ENCODE data around the gene RPL13A. TPM values are rescaled to one million over a fixed set of nuclear protein-coding genes. Genes with fewer than 3 reads are reported as not detected.

The RPL13A gene
- total RNA-seq, 1 experiment from 2014 or later = 2,726 TPM

GRCh38 chr19:49520705-49521319, 33.4 kb downstream of the RPL13A start:
- Mint-ChIP-seq H3K27ac (ENCODE audit: unreplicated experiment) (no peak overlapping the region), H3K27me3 (ENCODE audit: insufficient read depth, unreplicated experiment) (no peaks in the 10 kb centered on the region), H3K4me1 (ENCODE audit: low read depth, unreplicated experiment) (peaks cover 2% of the 10 kb centered on the region), H3K4me3 (ENCODE audit: unreplicated experiment) (no peak overlapping the region), H3K36me3 (ENCODE audit: insufficient read depth, unreplicated experiment) (peaks cover 40% of the 10 kb centered on the region), H3K9me3 (ENCODE audit: unreplicated experiment) (no peaks in the 10 kb centered on the region)
- Histone ChIP-seq H3K36me3 (ENCODE audit: control insufficient read depth, insufficient read depth, low read length) (peaks cover 4% of the 10 kb centered on the region), H3K4me1 (no peaks in the 10 kb centered on the region), H3K9me3 (no peaks in the 10 kb centered on the region), H3K4me3 (ENCODE audit: low read depth, low read length) (no peak overlapping the region), H3K27me3 (replicated peaks; ENCODE audit: control insufficient read depth, insufficient read depth, low read length) (no peaks in the 10 kb centered on the region)
- TF ChIP-seq CTCF (IDR thresholded peaks at IDR 0.05; ENCODE audit: insufficient read depth in 1 of 2, low read depth in 1 of 2, low read length in 1 of 2, severe bottlenecking in 1 of 2, unreplicated experiment in 1 of 2) = no peak
- no TSS peak for BruUV-seq (replicated peaks)
- intact Hi-C loops (cut with micrococcal nuclease; ENCODE audit: unreplicated experiment) = no loop called here
- POLR2A ChIA-PET = no interaction called here
- no peak for DNase-seq
- CTCF ChIA-PET = interaction anchor here (0.7 to 1.2 kb wide), 2 partner anchors 19 to 49 kb away, joined by 3 read pairs; no protein-coding TSS in a partner anchor

- Mint-ChIP-seq H3K4me3 (ENCODE audit: unreplicated experiment) (no peak overlapping the region), H3K27ac (ENCODE audit: unreplicated experiment) (peak overlapping the region; percentile 51), H3K27me3 (ENCODE audit: insufficient read depth, unreplicated experiment) (no peaks in the 10 kb centered on the region), H3K9me3 (ENCODE audit: unreplicated experiment) (no peaks in the 10 kb centered on the region), H3K36me3 (ENCODE audit: insufficient read depth, unreplicated experiment) (peaks cover 44% of the 10 kb centered on the region), H3K4me1 (ENCODE audit: low read depth, unreplicated experiment) (no peaks in the 10 kb centered on the region)
- no TSS peak for BruUV-seq (replicated peaks)
- Histone ChIP-seq H3K9me3 (no peaks in the 10 kb centered on the region), H3K4me3 (ENCODE audit: low read depth, low read length) (no peak overlapping the region), H3K36me3 (ENCODE audit: control insufficient read depth, insufficient read depth, low read length) (peaks cover 6% of the 10 kb centered on the region), H3K4me1 (no peaks in the 10 kb centered on the region), H3K27me3 (replicated peaks; ENCODE audit: control insufficient read depth, insufficient read depth, low read length) (no peaks in the 10 kb centered on the region)
- CTCF ChIA-PET = no interaction called here
- POLR2A ChIA-PET = interaction anchor here (0.6 to 1.1 kb wide), 2 partner anchors 28 to 115 kb away, joined by 3 to 4 read pairs; no protein-coding TSS in a partner anchor
- intact Hi-C loops (cut with micrococcal nuclease; ENCODE audit: unreplicated experiment) = no loop called here
- DNase-seq = no peak
- TF ChIP-seq CTCF (IDR thresholded peaks at IDR 0.05; ENCODE audit: insufficient read depth in 1 of 2, low read depth in 1 of 2, low read length in 1 of 2, severe bottlenecking in 1 of 2, unreplicated experiment in 1 of 2) = no peak
Measured at GRCh38 chr19:49524812-49525455, 37.5 kb downstream of the RPL13A start.

- no peak overlapping the region for H3K4me3 Mint-ChIP-seq (ENCODE audit: unreplicated experiment)
- H3K4me3 ChIP-seq (ENCODE audit: low read depth, low read length) = no peak overlapping the region
- peaks cover 4% of the 10 kb centered on the region for H3K4me1 Mint-ChIP-seq (ENCODE audit: low read depth, unreplicated experiment)
Measured at GRCh38 chr19:49528211-49528771, 40.9 kb downstream of the RPL13A start.

More at GRCh38 chr19:49528211-49528771, 40.9 kb downstream of the RPL13A start:
- ChIA-PET POLR2A (no interaction called here), CTCF (no interaction called here)
- intact Hi-C loops (cut with micrococcal nuclease; ENCODE audit: unreplicated experiment) = no loop called here
- no TSS peak for BruUV-seq (replicated peaks)
- Histone ChIP-seq H3K36me3 (ENCODE audit: control insufficient read depth, insufficient read depth, low read length) (peaks cover 4% of the 10 kb centered on the region), H3K4me1 (no peaks in the 10 kb centered on the region), H3K27me3 (replicated peaks; ENCODE audit: control insufficient read depth, insufficient read depth, low read length) (no peaks in the 10 kb centered on the region), H3K9me3 (no peaks in the 10 kb centered on the region)
- Mint-ChIP-seq H3K27me3 (ENCODE audit: insufficient read depth, unreplicated experiment) (no peaks in the 10 kb centered on the region), H3K27ac (ENCODE audit: unreplicated experiment) (no peak overlapping the region), H3K9me3 (ENCODE audit: unreplicated experiment) (no peaks in the 10 kb centered on the region), H3K36me3 (ENCODE audit: insufficient read depth, unreplicated experiment) (peaks cover 39% of the 10 kb centered on the region)
- DNase-seq = no peak
- no peak for TF ChIP-seq CTCF (IDR thresholded peaks at IDR 0.05; ENCODE audit: insufficient read depth in 1 of 2, low read depth in 1 of 2, low read length in 1 of 2, severe bottlenecking in 1 of 2, unreplicated experiment in 1 of 2)

Data from Caco-2 (cell line).